HL-60 (cell line): ENCODE results near the gene MGAT5.

Experiments
- DNase-seq, 2 experiments: peaks; one replicate each; pipeline ENCODE4 v3.0.0-alpha.2; 2010 to 2020; ENCODE audit warnings: low read depth in 1 of 2, low spot score in 1 of 2
- H3K27ac ChIP-seq: fragments of 250-450 bp; sonication (Bioruptor Pico); replicated peaks from 2 replicates; pipeline ENCODE4 v1.5.1; 2020; ENCODE audit warnings: mild to moderate bottlenecking, moderate library complexity
- H3K27me3 ChIP-seq: fragments of 250-450 bp; sonication (Bioruptor Pico); 2 replicates; pipeline ENCODE4 v1.5.1; 2021; ENCODE audit warnings: mild to moderate bottlenecking, moderate library complexity; ENCODE audit not compliant: insufficient read depth, poor library complexity, severe bottlenecking
- H3K4me3 ChIP-seq: replicated peaks from 2 replicates; pipeline ENCODE4 v1.5.1; 2011; ENCODE audit warnings: mild to moderate bottlenecking, control low read depth, low read length; ENCODE audit not compliant: insufficient read depth
- GABPA ChIP-seq: IDR thresholded peaks from 2 replicates; pipeline ENCODE4 v1.6.1; 2012; ENCODE audit warnings: low read depth
- POLR2AphosphoS5 ChIP-seq: IDR thresholded peaks from 2 replicates; pipeline ENCODE4 v1.6.1; 2012; ENCODE audit warnings: low read depth
- SPI1 ChIP-seq: IDR thresholded peaks from 2 replicates; pipeline ENCODE4 v1.6.1; 2012; ENCODE audit warnings: low read depth, mild to moderate bottlenecking, borderline replicate concordance
- TF ChIP-seq, protein P1 (sequence below): IDR thresholded peaks from one replicate; pipeline ENCODE4 v1.5.1; 2011; ENCODE audit warnings: low read length, control low read depth, inconsistent platforms; ENCODE audit not compliant: insufficient read depth
- TF ChIP-seq, protein P2 (sequence below): IDR thresholded peaks from 2 replicates; pipeline ENCODE4 v1.6.1; 2012; ENCODE audit warnings: low read depth; ENCODE audit not compliant: insufficient replicate concordance

The MGAT5 gene

DNA sequence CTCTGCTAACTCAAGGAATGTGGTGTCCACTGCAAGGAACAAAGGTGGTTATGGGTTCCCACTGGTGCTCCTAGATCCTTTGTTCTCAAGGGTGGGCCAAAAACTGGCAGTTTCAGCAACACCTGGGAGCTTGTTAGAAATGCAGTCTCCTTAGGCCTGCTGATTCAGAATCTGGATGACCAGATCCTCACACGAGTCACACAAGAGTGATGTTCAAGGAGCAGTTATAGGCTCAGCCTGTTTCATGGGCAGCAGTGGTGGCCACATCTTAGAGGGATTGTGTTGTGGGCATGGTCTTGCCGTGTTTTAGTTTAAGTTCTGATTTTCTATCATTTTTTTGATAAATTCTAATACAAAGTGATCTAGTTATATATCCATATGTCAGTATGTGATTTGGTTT, 28.7 kb upstream of the MGAT5 start:
- H3K27ac ChIP-seq = no peak overlapping the region
- no peak overlapping the region for H3K4me3 ChIP-seq
- DNase-seq = no peak
- no peaks in the 10 kb centered on the region for H3K27me3 ChIP-seq
- TF ChIP-seq GABPA = no peak
- TF ChIP-seq, protein P1, sequence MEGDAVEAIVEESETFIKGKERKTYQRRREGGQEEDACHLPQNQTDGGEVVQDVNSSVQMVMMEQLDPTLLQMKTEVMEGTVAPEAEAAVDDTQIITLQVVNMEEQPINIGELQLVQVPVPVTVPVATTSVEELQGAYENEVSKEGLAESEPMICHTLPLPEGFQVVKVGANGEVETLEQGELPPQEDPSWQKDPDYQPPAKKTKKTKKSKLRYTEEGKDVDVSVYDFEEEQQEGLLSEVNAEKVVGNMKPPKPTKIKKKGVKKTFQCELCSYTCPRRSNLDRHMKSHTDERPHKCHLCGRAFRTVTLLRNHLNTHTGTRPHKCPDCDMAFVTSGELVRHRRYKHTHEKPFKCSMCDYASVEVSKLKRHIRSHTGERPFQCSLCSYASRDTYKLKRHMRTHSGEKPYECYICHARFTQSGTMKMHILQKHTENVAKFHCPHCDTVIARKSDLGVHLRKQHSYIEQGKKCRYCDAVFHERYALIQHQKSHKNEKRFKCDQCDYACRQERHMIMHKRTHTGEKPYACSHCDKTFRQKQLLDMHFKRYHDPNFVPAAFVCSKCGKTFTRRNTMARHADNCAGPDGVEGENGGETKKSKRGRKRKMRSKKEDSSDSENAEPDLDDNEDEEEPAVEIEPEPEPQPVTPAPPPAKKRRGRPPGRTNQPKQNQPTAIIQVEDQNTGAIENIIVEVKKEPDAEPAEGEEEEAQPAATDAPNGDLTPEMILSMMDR = no peak

DNA sequence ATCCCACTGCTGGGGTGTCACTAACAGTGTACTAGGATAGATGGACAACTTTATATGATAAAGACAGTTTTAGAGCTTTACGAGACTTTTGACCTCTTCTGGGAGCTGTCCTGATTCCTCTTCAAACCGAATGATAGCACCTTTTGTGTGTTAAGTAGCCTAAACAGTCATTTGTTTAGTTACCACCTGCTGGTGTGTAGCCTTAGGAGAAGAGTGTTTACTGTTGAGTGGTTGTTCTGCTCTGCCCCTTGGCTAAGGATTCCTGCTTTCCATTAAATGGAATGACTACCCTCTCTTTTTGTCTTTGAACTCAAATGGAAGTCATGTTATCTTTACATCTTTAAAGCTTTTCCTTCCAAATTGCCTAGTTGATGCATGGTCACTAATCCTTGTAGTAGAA, 28.0 kb upstream of the MGAT5 start:
- Histone ChIP-seq H3K27ac (no peak overlapping the region), H3K4me3 (no peak overlapping the region), H3K27me3 (no peaks in the 10 kb centered on the region)
- no peak for TF ChIP-seq GABPA
- TF ChIP-seq, protein P2, sequence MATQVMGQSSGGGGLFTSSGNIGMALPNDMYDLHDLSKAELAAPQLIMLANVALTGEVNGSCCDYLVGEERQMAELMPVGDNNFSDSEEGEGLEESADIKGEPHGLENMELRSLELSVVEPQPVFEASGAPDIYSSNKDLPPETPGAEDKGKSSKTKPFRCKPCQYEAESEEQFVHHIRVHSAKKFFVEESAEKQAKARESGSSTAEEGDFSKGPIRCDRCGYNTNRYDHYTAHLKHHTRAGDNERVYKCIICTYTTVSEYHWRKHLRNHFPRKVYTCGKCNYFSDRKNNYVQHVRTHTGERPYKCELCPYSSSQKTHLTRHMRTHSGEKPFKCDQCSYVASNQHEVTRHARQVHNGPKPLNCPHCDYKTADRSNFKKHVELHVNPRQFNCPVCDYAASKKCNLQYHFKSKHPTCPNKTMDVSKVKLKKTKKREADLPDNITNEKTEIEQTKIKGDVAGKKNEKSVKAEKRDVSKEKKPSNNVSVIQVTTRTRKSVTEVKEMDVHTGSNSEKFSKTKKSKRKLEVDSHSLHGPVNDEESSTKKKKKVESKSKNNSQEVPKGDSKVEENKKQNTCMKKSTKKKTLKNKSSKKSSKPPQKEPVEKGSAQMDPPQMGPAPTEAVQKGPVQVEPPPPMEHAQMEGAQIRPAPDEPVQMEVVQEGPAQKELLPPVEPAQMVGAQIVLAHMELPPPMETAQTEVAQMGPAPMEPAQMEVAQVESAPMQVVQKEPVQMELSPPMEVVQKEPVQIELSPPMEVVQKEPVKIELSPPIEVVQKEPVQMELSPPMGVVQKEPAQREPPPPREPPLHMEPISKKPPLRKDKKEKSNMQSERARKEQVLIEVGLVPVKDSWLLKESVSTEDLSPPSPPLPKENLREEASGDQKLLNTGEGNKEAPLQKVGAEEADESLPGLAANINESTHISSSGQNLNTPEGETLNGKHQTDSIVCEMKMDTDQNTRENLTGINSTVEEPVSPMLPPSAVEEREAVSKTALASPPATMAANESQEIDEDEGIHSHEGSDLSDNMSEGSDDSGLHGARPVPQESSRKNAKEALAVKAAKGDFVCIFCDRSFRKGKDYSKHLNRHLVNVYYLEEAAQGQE = no peak
- no peak for TF ChIP-seq POLR2AphosphoS5
- no peak for TF ChIP-seq SPI1
- DNase-seq = no peak

DNA sequence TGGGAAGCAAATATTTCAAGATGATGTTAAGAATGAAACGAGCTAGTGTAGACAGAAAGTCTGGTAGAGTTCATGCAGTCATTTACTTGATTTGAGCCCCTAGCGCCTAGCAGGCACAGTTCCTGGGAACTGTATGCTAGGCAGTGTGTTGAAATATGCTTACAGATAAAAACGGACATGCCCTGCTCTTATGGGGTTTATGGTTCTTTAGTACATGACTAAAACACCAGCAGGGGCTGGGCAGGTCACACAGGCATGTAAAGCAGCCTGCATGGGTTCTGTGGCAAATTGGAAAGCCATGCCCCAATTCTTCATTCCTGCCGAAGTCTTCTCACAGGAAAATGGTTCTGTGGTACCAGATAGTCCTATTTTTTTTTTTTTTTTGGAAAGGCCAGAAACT, 27.3 kb upstream of the MGAT5 start:
- no peak overlapping the region for H3K27ac ChIP-seq
- DNase-seq = no peak
- H3K4me3 ChIP-seq = no peak overlapping the region
- H3K27me3 ChIP-seq = no peaks in the 10 kb centered on the region
- TF ChIP-seq, protein P1 = no peak
- TF ChIP-seq SPI1 = no peak
- TF ChIP-seq GABPA = no peak
- TF ChIP-seq, protein P2 = no peak
- no peak for TF ChIP-seq POLR2AphosphoS5

DNA sequence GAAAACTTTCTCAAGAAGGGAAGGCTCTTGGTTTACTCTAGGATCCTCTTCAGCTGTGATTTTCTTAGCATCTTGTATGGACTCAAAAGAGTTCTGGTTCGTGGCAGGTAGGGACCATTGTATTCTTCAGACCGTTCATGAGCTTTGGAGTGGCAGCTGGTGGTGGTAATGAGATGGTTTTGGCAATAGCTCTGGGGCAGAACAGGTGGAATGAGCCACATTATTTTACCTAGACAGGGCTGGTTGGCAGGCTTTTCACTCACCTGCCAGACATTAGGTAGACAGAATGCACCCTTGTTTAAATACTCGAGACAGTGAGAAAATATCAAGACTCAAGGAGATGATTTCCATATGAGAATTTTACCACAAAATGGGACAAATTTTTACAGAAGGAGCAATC, 26.2 kb upstream of the MGAT5 start:
- Histone ChIP-seq H3K4me3 (no peak overlapping the region), H3K27me3 (no peaks in the 10 kb centered on the region), H3K27ac (no peak overlapping the region)
- TF ChIP-seq, protein P2 = no peak
- TF ChIP-seq POLR2AphosphoS5 = no peak
- TF ChIP-seq SPI1 = no peak
- TF ChIP-seq, protein P1 = no peak
- no peak for TF ChIP-seq GABPA
- no peak for DNase-seq
